Globus pallidus (tissue), 1 donor: ENCODE measurements around the gene AEN.
A peak's percentile ranks its signal among the peaks of the same experiment; 100 is the strongest.

Source experiments
- DNase-seq: peaks from one replicate; pipeline ENCODE4 v3.0.0-alpha.2; 2015; ENCODE audit warnings: low spot score

The AEN gene

DNA sequence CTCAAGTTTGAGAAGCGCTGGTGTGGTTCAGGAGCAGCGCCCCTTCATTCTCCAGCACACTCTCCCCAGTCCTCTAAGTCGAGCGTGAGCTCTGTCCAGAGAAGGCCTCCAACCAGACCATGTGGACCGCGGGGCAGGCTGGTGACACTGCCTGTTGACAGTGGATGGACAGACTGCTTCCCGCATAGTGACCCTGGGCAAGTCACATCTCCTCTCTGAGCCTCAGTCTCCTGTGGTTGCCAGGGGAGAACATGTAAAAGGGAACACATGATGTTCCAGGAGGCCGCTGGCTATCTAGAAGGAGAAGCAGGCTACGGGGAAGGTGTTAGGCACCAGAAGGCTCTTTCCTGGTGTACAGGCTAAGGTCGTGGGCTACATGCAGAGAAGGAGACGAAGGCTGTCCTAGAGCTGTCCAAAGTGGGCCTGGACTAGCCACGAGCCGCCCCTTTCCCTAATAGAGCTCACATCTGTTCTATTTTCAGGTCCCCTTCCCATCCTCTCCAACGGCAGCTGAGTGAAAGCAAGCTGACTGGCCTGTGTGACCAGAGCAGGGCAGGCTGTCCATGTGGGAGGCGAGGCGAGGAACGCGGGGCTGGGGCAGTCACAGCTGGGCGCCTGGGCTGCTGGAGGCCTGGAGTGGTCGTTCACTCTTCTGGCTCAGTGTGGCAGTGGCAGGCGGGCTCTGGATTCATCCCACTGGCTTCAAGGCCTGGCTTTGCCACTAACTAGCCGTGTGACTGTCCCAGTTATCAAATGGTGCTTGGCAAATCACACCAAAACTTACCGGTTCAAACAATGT lies 28.8 kb downstream of the AEN start:
- no peak for DNase-seq

DNA sequence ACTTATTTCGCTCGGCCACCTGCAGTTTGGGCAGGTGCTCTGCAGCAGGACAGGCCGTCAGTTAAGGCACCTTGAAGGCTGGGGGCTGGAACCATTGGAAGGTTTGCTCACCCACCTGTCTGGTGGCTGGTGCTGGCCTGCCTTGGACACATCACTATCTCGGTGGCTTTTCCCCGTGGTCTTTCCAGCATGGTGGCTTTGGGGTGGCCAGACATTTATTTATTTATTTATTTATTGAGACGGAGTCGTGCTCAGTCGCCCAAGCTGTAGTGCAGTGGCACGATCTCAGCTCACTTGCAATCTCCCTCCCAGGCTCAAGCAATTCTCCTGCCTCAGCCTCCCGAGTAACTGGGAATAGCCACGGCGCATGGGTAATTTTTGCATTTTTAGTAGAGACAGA lies 29.4 kb downstream of the AEN start:
- DNase-seq, result no peak

DNA sequence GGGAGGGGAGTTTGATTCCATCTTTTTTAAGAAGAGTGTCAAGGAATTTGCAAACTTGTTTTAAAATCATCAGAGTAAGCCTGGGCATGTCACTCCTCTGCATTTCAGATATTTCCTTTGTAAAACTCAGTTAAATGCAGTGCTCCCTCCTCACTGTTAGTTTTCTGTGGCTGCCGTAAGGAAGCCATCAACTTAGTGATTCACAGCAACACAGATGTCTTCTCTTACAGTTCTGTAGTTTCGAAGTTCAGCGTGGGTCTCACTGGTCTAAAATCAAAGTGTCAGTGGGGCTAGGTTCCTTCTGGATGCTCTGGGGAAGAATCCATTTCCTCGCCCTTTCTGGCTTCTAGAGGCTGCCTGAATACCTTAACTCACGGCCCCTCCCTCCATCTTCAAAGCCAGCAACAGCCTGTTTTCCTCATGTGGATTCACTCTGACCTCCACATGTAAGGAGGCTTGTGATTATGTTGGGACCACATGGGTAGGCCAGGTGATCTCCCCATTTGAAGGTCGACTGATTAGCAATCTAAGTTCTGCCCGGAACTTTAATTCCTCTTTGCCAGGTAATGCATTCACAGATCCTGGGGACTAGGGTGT lies 30.1 kb downstream of the AEN start:
- no peak for DNase-seq

DNA sequence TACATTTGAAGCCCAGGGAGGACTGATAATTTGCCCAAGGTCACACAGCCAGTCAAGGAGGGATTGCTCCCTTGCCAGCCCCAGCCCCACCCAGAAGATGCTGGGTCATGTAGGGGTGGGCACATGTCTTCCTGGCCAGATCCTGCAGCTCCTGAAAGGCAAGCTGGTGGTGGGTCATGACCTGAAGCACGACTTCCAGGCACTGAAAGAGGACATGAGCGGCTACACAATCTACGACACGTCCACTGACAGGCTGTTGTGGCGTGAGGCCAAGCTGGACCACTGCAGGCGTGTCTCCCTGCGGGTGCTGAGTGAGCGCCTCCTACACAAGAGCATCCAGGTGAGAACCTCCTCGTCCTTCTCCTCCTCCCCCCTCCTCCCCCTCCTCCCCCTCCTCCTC lies 30.8 kb downstream of the AEN start:
- DNase-seq, result no peak

DNA sequence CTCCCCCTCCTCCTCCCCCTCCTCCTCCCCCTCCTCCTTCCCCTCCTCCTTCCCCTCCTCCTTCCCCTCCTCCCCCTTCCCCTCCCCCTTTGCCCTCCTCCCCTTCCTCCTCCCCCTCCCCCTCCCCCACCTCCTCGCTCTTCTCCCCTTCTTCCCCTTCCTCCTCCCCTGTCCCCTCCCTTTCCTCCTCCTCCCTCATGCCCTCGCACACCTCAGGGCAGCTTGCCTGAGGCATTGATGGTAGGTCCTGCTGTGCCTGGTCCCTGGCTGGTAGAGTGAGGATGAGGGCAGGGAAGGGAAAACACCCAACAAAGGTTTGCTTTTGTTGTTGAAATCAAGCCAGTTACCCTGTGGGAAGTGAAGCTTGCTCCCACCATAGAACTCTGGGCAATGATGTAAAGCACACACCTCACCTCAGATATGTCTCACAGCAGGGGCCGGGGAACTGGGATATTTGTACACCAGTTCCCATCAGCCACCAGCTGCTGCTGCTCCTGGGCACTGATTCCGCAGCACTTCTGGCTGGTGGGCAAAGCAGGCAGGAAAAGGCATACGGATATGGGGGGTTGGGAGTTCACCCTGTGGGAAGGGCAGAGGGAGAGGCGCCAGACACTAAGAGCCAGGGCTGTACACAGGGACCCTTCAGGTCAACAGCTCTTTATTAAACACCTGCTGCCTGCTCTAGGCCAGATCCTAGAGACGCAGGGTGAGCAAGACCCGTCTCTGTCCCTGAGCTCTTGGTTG lies 31.5 kb downstream of the AEN start:
- no peak for DNase-seq

DNA sequence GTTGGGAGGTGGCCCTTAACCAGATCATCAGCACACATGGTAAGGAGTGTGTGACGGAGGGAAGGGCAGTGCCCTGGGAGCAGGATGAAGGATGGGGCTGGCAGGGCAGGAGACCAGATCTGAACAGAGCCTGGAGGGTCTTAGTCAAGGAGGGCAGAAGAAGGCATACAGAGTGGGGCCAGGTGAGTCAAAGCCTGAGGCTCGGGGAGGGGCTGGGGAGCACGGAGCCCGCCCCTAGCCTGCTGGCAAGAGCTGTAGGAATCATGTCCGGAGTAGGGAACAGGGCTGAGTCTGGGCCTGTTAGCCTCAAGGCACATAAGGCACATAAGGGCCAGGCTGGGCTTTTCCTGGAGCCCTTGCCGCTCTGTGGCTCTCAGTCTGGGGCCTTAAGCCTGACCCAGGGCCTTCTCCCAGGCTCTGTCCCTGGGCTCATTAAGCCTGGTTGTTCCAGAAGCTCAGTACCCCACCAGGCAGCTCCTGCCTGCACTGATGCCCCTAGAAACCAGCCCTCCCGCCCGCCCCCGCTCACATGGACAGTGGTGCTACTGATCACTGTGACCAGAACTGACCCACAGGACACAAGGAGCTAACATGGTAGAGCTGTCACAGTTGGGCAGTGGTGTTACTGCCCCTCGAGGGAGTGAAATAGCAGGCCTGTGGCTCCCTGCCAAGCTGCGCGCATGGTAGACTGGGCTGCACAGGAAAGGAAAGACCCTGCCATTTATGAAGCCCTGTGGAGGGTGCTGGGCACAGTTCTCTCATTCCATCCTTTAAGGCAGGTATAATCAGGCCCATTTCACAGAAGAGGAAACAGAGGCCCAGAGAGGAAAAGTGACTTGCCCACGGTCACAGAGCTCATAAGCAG lies 32.3 kb downstream of the AEN start:
- DNase-seq, result no peak

DNA sequence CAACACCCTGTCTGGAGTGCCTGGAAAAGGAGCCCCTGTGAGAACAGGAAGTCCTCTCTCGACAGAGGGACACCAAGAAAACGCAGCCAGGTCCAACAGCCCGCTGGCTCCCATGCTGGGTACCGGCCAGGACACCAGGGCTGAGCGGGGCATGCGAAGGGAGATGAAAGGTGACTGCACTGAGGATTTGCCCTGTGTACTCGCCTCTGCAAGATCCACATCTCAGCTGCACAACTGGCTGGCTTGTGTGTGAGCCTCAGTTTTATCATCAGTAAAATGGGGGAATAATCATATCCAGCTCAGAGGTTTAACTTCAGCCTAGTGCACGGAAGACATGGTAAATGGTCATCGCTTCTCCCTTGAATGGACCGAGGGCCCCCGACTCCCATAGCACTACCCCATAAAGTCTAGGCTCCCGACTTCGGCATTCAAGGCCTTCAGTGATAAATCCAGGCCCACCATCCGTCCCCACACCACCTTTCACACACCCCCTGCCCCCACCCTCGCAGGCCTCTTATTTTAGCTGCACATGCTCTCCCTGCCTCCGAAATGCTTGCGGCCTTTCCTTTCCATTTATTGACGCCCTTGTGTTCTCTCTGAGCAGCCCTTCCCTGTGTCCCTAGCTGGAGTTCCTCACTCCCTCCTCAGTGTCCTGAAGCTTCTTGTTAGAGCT lies 33.4 kb downstream of the AEN start:
- no peak for DNase-seq

DNA sequence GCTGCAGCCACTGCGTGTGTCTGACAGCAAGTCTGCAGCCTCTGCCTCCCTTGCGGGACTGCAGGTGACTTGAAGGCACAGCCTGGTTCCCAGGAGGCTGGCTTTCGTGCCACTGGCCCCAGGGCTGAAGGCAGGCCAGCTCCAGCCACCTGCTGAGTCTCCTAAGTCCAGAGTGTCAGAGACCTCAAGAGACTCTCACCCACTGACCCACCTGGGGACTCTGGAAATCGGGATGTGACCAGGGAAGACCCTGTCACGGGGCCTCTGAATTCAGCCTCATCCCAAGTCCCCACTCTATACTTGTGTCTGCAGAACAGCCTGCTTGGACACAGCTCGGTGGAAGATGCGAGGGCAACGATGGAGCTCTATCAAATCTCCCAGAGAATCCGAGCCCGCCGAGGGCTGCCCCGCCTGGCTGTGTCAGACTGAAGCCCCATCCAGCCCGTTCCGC lies 34.0 kb downstream of the AEN start:
- DNase-seq, result no peak

DNA sequence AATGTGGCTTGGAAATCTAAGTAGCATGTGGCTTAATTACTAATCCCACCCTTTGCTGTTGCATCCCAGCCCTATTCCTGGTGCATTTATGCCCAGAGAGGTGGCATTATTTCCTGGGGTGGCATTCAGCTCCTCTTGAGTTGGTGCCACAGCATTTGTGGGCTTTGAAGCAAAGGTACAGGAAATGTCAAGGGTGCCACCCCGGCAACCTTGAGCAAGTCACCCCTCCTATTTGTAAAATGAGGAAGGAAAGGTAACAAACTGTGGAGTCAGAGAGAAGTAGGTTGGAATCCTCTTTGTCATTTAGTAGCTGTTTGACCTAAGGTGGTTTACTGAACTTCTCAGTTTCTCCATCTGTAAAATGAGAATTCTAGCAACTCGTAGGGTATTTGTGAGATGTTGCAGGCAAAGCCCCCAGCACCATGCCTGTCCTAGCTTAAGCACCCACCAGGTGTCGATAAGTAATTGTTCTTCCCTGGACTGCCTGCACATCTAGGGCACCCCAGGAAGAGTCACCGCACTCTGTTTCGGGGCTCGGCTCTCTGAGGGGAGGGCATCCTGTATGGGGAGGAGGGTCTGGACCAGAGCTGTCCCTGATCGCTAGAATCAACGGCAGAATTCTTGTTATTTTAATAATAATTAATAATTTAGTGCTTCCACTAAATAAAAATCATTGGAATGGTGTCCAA lies 34.8 kb downstream of the AEN start:
- DNase-seq, result no peak

DNA sequence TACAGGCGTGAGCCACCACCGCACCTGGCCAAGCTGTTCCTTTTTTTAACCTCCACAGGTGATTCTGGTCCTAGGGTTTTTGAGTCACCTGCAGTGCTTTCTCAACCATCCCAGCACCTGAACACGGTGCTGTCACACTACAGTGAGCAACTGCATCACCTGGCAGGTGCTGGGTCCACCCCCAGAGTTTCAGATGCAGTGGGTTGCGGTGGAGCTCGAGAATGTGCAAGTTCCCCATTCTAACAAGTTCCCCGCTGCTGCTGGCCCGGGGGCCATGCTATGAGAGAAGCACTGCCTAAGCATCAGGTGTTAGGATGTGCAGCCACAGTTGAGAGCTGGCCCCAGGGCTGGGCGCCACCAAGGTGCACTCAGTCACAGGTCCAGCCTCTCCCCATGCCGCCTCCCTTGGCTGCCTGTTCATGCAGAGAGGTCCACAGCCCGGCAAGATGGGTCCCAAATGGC lies 35.7 kb downstream of the AEN start:
- DNase-seq, result no peak

DNA sequence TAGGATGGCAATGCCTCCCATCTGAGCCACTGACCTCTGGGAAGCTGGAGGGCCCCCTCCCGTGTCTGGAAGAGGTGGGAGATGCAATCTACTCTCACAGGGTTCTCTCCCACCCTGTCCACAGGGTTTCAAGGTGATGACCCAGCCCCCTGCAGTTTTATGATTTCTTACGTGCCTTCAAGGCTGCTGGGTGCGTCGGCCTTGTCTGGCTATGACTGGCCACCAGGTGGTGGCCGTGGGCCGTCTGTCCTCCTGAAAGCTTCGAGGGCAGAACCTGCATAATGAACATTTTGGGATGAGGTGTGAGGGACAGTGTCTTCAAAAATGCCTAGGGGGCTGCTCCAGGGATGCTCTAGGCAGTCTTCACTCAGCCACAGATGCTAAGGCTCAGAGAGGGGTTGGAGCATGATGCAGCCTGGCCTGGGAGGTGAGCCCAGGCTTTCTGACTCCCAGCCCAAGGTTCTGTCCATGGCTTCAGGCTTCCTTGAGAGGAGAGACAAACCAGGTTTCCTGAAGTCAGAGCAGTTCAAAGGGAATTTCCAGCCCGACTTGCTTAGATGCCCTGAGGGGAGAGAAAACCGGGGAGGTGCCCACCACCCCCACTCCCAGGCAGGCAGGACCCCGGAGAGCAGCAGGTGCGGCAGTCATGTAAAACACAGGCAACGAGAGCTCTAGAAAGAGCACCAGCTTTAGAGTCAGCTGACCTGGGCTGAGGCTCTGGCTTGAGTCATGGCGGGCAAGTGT lies 36.4 kb downstream of the AEN start:
- no peak for DNase-seq

DNA sequence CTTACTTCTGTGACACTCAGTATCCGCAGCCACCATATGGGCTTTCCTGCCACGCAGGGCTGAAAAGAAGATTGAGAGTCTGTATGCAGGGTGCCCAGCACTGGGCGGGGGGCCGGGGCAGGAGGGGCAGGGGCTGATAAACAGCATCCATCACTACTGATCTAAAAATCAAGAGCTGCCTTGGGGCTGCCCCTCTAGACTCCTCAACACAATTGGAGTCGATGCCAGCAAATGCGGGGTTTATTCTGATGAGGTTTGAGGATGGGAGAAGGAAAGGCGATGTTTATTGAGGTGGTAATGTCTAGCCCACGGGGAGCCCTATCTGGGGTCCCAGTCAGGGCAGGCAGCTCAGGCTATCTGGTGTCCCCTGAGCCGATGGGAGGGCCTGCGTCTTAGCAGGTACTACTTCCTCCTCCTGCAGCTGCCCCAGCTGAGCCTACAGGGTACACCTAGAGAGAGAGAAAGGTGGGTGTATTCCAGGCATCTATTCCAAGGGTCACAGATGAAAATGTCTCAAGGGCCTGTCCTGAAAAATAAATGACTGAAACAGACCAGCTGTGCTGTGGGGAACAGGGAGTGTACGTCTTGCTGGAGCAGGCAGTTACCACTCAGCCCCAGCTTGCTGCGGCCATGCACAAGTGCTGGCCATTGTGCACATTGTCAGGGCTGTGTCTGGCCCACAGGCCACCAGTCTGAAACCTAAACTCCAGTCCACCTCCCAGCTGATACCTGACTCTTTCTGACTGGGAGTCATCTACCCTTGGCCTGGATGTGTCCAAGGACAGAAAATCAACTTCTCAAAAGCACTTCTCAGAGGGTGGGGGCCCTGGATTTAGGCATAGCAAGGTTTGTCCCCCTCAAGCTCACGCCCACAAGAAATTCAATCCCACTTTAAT lies 37.2 kb downstream of the AEN start:
- no peak for DNase-seq

DNA sequence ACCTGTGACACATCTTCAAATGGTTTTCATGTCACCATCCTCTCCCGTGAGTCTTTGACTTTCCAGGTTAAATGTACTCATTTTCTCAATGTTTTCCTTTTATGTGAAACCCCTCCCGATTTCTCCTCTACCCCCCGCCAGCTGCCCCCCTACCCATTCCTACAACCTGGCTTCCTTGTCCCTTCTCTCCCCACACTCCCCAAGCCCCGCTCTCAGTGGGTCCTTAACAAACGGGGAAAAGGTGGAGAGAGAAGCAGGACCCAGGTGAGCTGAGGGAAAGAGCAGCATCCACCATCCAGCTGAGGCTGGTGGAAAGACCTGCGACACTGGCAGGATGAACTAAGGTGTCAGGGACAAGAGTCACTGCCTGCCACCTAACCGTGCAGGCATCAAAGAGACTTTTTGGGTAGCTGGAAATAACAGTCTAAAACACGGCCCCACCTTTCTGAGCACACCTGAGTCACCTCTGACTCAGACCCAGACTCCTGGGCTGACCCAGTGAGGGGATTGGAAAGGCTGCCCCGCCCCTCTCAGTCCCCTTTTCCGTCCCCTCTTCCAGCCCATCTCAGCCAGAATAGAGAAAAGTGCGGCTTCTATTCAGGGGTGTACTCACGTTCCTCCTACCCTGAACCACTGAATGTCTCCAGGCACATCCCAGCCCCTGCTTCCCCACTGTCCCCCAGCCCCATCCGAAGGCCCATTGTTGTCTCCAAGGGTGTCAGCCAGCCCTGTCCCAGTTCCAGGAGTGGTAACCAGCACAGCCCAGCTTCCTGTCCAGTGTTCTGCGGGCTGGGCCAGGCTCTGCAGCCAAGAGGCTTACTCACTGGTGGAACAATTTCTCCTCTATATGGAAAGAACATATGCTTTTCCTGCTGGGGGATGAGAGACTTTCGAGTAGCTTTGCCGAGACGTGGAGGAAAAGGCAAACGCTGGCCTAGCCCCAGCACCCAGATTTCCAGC lies 38.1 kb downstream of the AEN start:
- DNase-seq, result peak; percentile 60

DNA sequence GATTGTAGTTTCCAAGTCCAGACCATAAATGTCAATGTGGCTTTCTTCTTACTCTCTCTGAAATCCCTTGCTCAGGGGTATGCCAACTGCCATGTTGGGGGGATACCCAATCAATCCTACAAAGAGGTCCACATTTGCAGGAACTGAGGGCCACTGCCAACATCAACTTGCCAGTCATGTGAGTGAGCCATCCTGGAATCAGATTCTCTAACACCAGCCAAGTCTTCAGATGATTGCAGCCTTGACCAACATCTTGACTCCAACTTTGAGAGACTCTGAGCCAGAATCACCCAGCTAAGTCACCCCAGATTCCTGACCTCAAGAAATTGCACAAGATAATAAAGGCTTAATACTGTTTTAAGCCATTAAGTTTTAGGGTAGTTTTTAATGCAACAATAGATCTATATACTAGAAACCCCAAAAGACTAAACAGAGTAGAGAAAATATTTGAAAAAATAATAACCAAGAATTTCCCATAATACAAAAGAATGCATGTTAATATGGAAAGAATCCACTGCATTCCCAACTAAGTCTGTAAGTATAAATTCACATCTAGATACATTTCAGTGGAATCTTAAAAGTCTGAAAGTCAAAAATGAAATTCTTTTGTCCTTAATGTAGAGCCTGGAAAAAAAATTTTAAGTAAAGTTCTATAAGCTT lies 40.0 kb downstream of the AEN start:
- DNase-seq, result no peak

DNA sequence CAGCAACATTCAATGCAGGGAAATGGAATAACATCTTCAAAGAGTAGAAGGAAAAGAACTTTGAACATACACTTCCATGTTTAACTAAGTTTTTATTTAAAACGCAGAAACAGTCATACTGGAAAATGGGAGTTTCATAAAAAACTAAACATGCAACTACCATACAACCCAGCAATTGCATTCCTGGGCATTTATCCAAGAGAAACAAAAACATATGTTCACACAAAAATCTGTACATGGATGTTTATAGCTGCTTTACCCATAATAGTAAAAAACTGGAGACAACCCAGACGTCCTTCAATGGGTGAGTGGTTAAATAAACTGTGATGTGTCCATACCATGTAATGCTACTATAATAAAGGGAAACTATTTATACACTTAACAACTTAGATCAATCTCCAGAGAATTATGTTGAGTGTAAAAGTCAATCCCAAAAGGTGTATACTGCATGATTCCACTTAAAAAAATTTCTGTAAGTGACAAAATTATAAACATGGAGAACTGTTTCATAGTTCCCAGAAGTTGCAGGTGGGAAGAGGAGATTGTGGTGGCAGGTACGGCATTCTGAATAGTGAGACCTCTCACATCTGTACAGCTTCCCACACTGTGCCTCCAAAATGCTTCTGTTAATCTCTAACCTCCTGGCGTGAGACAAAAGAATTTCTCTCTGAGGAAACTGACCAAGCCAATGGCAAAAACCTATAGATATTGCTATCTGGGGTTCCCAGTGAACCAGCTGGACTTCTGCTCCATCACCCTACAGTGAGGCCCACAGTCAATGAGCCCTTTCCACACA lies 40.8 kb downstream of the AEN start:
- no peak for DNase-seq

DNA sequence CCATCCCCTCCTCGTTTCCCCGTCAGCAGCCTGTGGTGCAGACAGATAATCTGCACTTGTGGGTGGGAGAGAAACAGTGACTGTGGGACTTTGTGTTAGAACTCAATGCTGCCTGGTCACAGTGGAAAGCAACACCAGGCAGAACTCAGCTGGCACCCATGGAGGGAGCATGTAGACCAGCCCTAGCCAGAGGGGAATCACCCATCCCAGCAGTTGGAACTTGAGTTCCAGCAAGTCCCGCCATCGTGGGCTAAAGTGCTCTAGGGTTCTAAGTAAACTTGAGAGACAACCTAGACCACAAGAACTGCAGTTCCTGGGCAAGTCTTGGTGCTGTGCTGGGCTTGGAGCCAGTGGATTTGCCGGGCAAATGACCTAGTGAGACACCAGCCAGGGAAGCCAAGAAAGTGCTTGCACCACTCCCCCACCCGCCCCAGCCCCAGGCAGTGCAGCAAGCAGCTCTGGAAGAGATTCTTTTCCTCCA lies 42.0 kb downstream of the AEN start:
- no peak for DNase-seq
